HepG2 (cell line): ENCODE measurements around the gene RPLP2. TPM values are rescaled to one million over a fixed set of nuclear protein-coding genes. Genes with fewer than 3 reads are reported as not detected.

Source experiments
- ASH2L ChIP-seq: fragments of 300-600, 200-600 bp; sonication (generic); IDR thresholded peaks from 2 replicates; pipeline ENCODE4 v1.7.0; 2017; ENCODE audit warnings: low read depth, mild to moderate bottlenecking, moderate library complexity, mixed read lengths, low read length; ENCODE audit not compliant: insufficient read length
- BHLHE40 ChIP-seq: IDR thresholded peaks from 2 replicates; pipeline ENCODE4 v1.6.1; 2011; ENCODE audit warnings: low read length, improper control_type of control experiment
- HES4 ChIP-seq: sonication (generic); formaldehyde crosslinking; IDR thresholded peaks from 2 replicates; pipeline ENCODE4 v1.9.0; 2021; ENCODE audit warnings: mild to moderate bottlenecking, missing genetic modification reagents, borderline replicate concordance
- HIC2 ChIP-seq: sonication (generic); formaldehyde crosslinking; IDR thresholded peaks from 2 replicates; pipeline ENCODE4 v1.9.0; 2022; ENCODE audit warnings: low read depth, missing genetic modification reagents
- JUND ChIP-seq: sonication (generic); formaldehyde crosslinking; IDR thresholded peaks from 2 replicates; pipeline ENCODE4 v1.8.0; 2022; ENCODE audit warnings: mild to moderate bottlenecking, missing genetic modification reagents
- KLF9 ChIP-seq: IDR thresholded peaks from 2 replicates; pipeline ENCODE4 v1.6.1; 2016; ENCODE audit warnings: low read depth
- NFYB ChIP-seq: sonication (generic); formaldehyde crosslinking; IDR thresholded peaks from 2 replicates; pipeline ENCODE4 v1.4.0; 2020; ENCODE audit warnings: missing genetic modification reagents
- NR2F1 ChIP-seq, 2 experiments: fragments of 450-650 bp in 1 of 2; formaldehyde crosslinking in 1 of 2; IDR thresholded peaks; 2 replicates each; pipeline versions ENCODE4 v1.5.0 to v1.6.1; 2016 to 2020; ENCODE audit warnings: mild to moderate bottlenecking in 1 of 2, missing compliant biosample characterization in 1 of 2, missing genetic modification reagents in 1 of 2, moderate library complexity in 1 of 2
- PCBP2 ChIP-seq: fragments of 200-400 bp; formaldehyde crosslinking; optimal IDR thresholded peaks from 2 replicates; pipeline ENCODE3; 2018; ENCODE audit warnings: low read length, low read depth; ENCODE audit not compliant: poor library complexity, severe bottlenecking
- RFX1 ChIP-seq: fragments of 450-650 bp; IDR thresholded peaks from 2 replicates; pipeline ENCODE4 v1.6.1; 2017
- RFX3 ChIP-seq: IDR thresholded peaks from 2 replicates; pipeline ENCODE4 v1.6.1; 2016; ENCODE audit warnings: missing biosample characterization, missing genetic modification reagents
- SNAPC2 ChIP-seq: sonication (generic); formaldehyde crosslinking; IDR thresholded peaks from 2 replicates; pipeline ENCODE4 v1.8.1; 2022; ENCODE audit warnings: mild to moderate bottlenecking, missing genetic modification reagents
- SRF ChIP-seq: IDR thresholded peaks from 2 replicates; pipeline ENCODE4 v1.6.1; 2011; ENCODE audit warnings: mild to moderate bottlenecking, low read depth, low read length, moderate library complexity
- TSC22D2 ChIP-seq: sonication (generic); formaldehyde crosslinking; IDR thresholded peaks from 2 replicates; pipeline ENCODE4 v1.5.1; 2020; ENCODE audit warnings: missing genetic modification reagents, mild to moderate bottlenecking, borderline replicate concordance
- ZC3H4 ChIP-seq: sonication (generic); formaldehyde crosslinking; IDR thresholded peaks from 2 replicates; pipeline ENCODE4 v1.4.0; 2020; ENCODE audit warnings: missing genetic modification reagents, borderline replicate concordance
- ZFP36L2 ChIP-seq: sonication (generic); formaldehyde crosslinking; IDR thresholded peaks from 2 replicates; pipeline ENCODE4 v1.4.0; 2020; ENCODE audit warnings: missing genetic modification reagents
- ZNF235 ChIP-seq: sonication (generic); formaldehyde crosslinking; IDR thresholded peaks from 2 replicates; pipeline ENCODE4 v1.8.1; 2023; ENCODE audit warnings: mild to moderate bottlenecking, missing genetic modification reagents, borderline replicate concordance
- ZNF264 ChIP-seq: sonication (generic); formaldehyde crosslinking; IDR thresholded peaks from 2 replicates; pipeline ENCODE4 v1.4.0; 2020; ENCODE audit warnings: missing genetic modification reagents
- ZNF34 ChIP-seq: sonication (generic); formaldehyde crosslinking; IDR thresholded peaks from 2 replicates; pipeline ENCODE4 v1.4.0; 2020; ENCODE audit warnings: mild to moderate bottlenecking, missing genetic modification reagents, borderline replicate concordance
- ZNF496 ChIP-seq: sonication (generic); formaldehyde crosslinking; IDR thresholded peaks from 2 replicates; pipeline ENCODE4 v1.8.1; 2023; ENCODE audit warnings: mild to moderate bottlenecking, moderate library complexity, missing genetic modification reagents; ENCODE audit not compliant: insufficient replicate concordance
- ZNF558 ChIP-seq: sonication (generic); formaldehyde crosslinking; IDR thresholded peaks from 2 replicates; pipeline ENCODE4 v1.9.0; 2022; ENCODE audit warnings: mild to moderate bottlenecking, missing genetic modification reagents, borderline replicate concordance
- ZNF788 ChIP-seq: sonication (generic); formaldehyde crosslinking; IDR thresholded peaks from 2 replicates; pipeline ENCODE4 v1.5.0; 2020; ENCODE audit warnings: mild to moderate bottlenecking, missing genetic modification reagents, borderline replicate concordance
- polyA plus RNA-seq, 8 experiments: library from polyadenylated mRNA; depleted of rRNA in 3 of 8; stranded (reverse) in 7 of 8; unstranded in 1 of 8; fragments of >200 nt; fragmentation: Illumina TruSeq in 4 of 8; extraction: Trizol in 4 of 8; gene quantifications; 2 replicates each; pipeline versions ENCODE4 v1.2.1 to v1.2.3, GENCODE V29; 2011 to 2016; ENCODE audit warnings: low read depth in 4 of 8, missing spikeins in 1 of 8, mixed read lengths in 1 of 8; ENCODE audit not compliant: insufficient read depth in 1 of 8
- total RNA-seq, 5 experiments: library from RNA; depleted of rRNA; stranded (reverse); fragments of >200 nt; fragmentation: Illumina TruSeq; extraction: Trizol; gene quantifications; 2 replicates each; pipeline ENCODE4 v1.2.3, GENCODE V29; 2016; ENCODE audit warnings: low read depth in 1 of 5
- TF ChIP-seq, protein P1 (sequence below): sonication (generic); formaldehyde crosslinking; IDR thresholded peaks from 2 replicates; pipeline ENCODE4 v1.5.1; 2020; ENCODE audit warnings: mild to moderate bottlenecking, missing genetic modification reagents, borderline replicate concordance
- TF ChIP-seq, protein P2 (sequence below): sonication (generic); formaldehyde crosslinking; IDR thresholded peaks from 2 replicates; pipeline ENCODE4 v1.4.0; 2020; ENCODE audit warnings: missing genetic modification reagents

RPLP2 gene
- total and polyA plus RNA-seq, 2 of the 13 experiments (the other 11 are each of a cell fraction or from before 2014, with no cell fraction given) = 978 to 2,106 TPM

GRCh38 chr11:830295-831117 lies 20.7 kb downstream of the RPLP2 start (continued):
- TF ChIP-seq ZC3H4 (CRISPR knock-in tag) = no peak
- TF ChIP-seq ZNF34 (CRISPR knock-in tag) = no peak
- TF ChIP-seq SNAPC2 = no peak
- no peak for TF ChIP-seq NR2F1 (CRISPR knock-in tag; IDR thresholded peaks at IDR 0.05)
- TF ChIP-seq BHLHE40 = no peak
- TF ChIP-seq, protein P1, sequence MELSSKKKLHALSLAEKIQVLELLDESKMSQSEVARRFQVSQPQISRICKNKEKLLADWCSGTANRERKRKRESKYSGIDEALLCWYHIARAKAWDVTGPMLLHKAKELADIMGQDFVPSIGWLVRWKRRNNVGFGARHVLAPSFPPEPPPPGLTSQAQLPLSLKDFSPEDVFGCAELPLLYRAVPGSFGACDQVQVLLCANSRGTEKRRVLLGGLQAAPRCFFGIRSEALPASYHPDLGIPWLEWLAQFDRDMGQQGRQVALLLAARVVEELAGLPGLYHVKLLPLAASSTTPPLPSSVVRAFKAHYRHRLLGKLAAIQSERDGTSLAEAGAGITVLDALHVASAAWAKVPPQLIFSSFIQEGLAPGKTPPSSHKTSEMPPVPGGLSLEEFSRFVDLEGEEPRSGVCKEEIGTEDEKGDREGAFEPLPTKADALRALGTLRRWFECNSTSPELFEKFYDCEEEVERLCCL (CRISPR knock-in tag) = no peak
- TF ChIP-seq NFYB (CRISPR knock-in tag) = peak; percentile 61; the same call in 1 of the 2 replicates
- no peak for TF ChIP-seq SRF
- TF ChIP-seq ZNF788 (CRISPR knock-in tag) = no peak; the same call in 1 of the 2 replicates
- no peak for TF ChIP-seq KLF9 (CRISPR knock-in tag)
- TF ChIP-seq, protein P2, sequence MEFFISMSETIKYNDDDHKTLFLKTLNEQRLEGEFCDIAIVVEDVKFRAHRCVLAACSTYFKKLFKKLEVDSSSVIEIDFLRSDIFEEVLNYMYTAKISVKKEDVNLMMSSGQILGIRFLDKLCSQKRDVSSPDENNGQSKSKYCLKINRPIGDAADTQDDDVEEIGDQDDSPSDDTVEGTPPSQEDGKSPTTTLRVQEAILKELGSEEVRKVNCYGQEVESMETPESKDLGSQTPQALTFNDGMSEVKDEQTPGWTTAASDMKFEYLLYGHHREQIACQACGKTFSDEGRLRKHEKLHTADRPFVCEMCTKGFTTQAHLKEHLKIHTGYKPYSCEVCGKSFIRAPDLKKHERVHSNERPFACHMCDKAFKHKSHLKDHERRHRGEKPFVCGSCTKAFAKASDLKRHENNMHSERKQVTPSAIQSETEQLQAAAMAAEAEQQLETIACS (CRISPR knock-in tag) = no peak
- TF ChIP-seq ZNF496 = no peak
- TF ChIP-seq RFX3 (CRISPR knock-in tag) = no peak
- TF ChIP-seq ZNF558 = peak; percentile 28; the same call in 1 of the 2 replicates
- TF ChIP-seq PCBP2 = no peak
- TF ChIP-seq TSC22D2 (CRISPR knock-in tag) = no peak
- no peak for TF ChIP-seq ZNF264 (CRISPR knock-in tag)
- no peak for TF ChIP-seq RFX1
- no peak; the same call in 1 of the 2 replicates for TF ChIP-seq HES4 (CRISPR knock-in tag)
- TF ChIP-seq ASH2L = no peak
- TF ChIP-seq ZNF235 (CRISPR knock-in tag) = no peak
- TF ChIP-seq ZFP36L2 = no peak
- TF ChIP-seq HIC2 = peak; percentile 49; the same call in 1 of the 2 replicates
- no peak for TF ChIP-seq JUND
